H9 (cell line): Measurements from ENCODE around the gene EEF1A2. TPM values are rescaled to one million over a fixed set of nuclear protein-coding genes. Genes with fewer than 3 reads are reported as not detected.

Experiments
- DNase-seq: peaks from one replicate; pipeline ENCODE4 v3.0.0-alpha.2; 2017
- H2AFZ ChIP-seq: one replicate; pipeline ENCODE4 v1.6.1; 2013; ENCODE audit warnings: mild to moderate bottlenecking, low read length, control low read depth, moderate library complexity
- H2AK5ac ChIP-seq: 2 replicates; pipeline ENCODE4 v1.6.1; 2013; ENCODE audit warnings: low read length, control low read depth, mixed read lengths; ENCODE audit not compliant: insufficient read length
- H2BK120ac ChIP-seq: one replicate; pipeline ENCODE4 v1.6.1; 2013; ENCODE audit warnings: low read depth, mild to moderate bottlenecking, low read length, control low read depth, inconsistent platforms; ENCODE audit not compliant: poor library complexity, severe bottlenecking
- H2BK12ac ChIP-seq: 2 replicates; pipeline ENCODE4 v1.6.1; 2013; ENCODE audit warnings: low read length, control low read depth, mixed read lengths, low read depth; ENCODE audit not compliant: insufficient read length
- H2BK15ac ChIP-seq: 2 replicates; pipeline ENCODE4 v1.6.1; 2013; ENCODE audit warnings: low read depth, low read length, control low read depth
- H2BK20ac ChIP-seq: one replicate; pipeline ENCODE4 v1.6.1; 2013; ENCODE audit warnings: low read depth, mild to moderate bottlenecking, low read length, control low read depth, inconsistent platforms; ENCODE audit not compliant: poor library complexity, severe bottlenecking
- H2BK5ac ChIP-seq: 2 replicates; pipeline ENCODE4 v1.6.1; 2013; ENCODE audit warnings: low read length, control low read depth, mixed read lengths; ENCODE audit not compliant: insufficient read length
- H3K14ac ChIP-seq: 2 replicates; pipeline ENCODE4 v1.6.1; 2013; ENCODE audit warnings: low read length, control low read depth; ENCODE audit not compliant: insufficient read depth
- H3K18ac ChIP-seq: 2 replicates; pipeline ENCODE4 v1.6.1; 2013; ENCODE audit warnings: low read depth, mild to moderate bottlenecking, mixed read lengths, low read length, control low read depth; ENCODE audit not compliant: insufficient read length
- H3K23ac ChIP-seq: 2 replicates; pipeline ENCODE4 v1.6.1; 2013; ENCODE audit warnings: low read length, control low read depth, mixed read lengths, low read depth; ENCODE audit not compliant: insufficient read length
- H3K23me2 ChIP-seq: 2 replicates; pipeline ENCODE4 v1.6.1; 2013; ENCODE audit warnings: low read depth, mild to moderate bottlenecking, mixed read lengths, low read length, control low read depth; ENCODE audit not compliant: insufficient read length, poor library complexity, severe bottlenecking
- H3K27ac ChIP-seq: 2 replicates; pipeline ENCODE4 v1.5.1; 2013; ENCODE audit warnings: low read length, control low read depth, mixed read lengths, low read depth; ENCODE audit not compliant: insufficient read length
- H3K27me3 ChIP-seq: 2 replicates; pipeline ENCODE4 v1.6.1; 2013; ENCODE audit warnings: low read length, control low read depth, inconsistent platforms; ENCODE audit not compliant: insufficient read depth
- H3K4ac ChIP-seq: 2 replicates; pipeline ENCODE4 v1.6.1; 2013; ENCODE audit warnings: low read depth, mild to moderate bottlenecking, control low read depth, inconsistent platforms, low read length, moderate library complexity
- H3K4me1 ChIP-seq: 2 replicates; pipeline ENCODE4 v1.6.1; 2013; ENCODE audit warnings: low read length, control low read depth, inconsistent platforms; ENCODE audit not compliant: insufficient read depth
- H3K4me2 ChIP-seq: 2 replicates; pipeline ENCODE4 v1.6.1; 2013; ENCODE audit warnings: low read length, control low read depth, mixed read lengths; ENCODE audit not compliant: insufficient read length, insufficient read depth
- H3K56ac ChIP-seq: 2 replicates; pipeline ENCODE4 v1.6.1; 2013; ENCODE audit warnings: low read depth, mild to moderate bottlenecking, mixed read lengths, low read length, control low read depth; ENCODE audit not compliant: insufficient read length
- H3K79me1 ChIP-seq: 2 replicates; pipeline ENCODE4 v1.6.1; 2013; ENCODE audit warnings: low read depth, mild to moderate bottlenecking, moderate library complexity, low read length, control low read depth, inconsistent platforms; ENCODE audit not compliant: insufficient read depth, poor library complexity, severe bottlenecking
- H3K79me2 ChIP-seq: 2 replicates; pipeline ENCODE4 v1.6.1; 2013; ENCODE audit warnings: low read length, control low read depth, inconsistent platforms; ENCODE audit not compliant: insufficient read depth
- H3K9ac ChIP-seq: 2 replicates; pipeline ENCODE4 v1.6.1; 2013; ENCODE audit warnings: low read length, control low read depth, mixed read lengths; ENCODE audit not compliant: insufficient read length; ENCODE audit errors: extremely low read depth
- H3K9me3 ChIP-seq: one replicate; pipeline ENCODE4 v1.6.1; 2013; ENCODE audit warnings: low read depth, low read length, inconsistent platforms; ENCODE audit not compliant: control insufficient read depth
- H3T11ph ChIP-seq: one replicate; pipeline ENCODE4 v1.6.1; 2013; ENCODE audit warnings: mild to moderate bottlenecking, low read length, control low read depth, inconsistent platforms
- H4K20me1 ChIP-seq: one replicate; pipeline ENCODE4 v1.6.1; 2013; ENCODE audit not compliant: control insufficient read depth, insufficient read length, insufficient read depth
- H4K5ac ChIP-seq: 2 replicates; pipeline ENCODE4 v1.6.1; 2013; ENCODE audit warnings: low read depth, mild to moderate bottlenecking, mixed read lengths, low read length, control low read depth; ENCODE audit not compliant: insufficient read length
- H4K8ac ChIP-seq: replicated peaks from 2 replicates; pipeline ENCODE4 v1.6.1; 2013; ENCODE audit warnings: low read length, control low read depth, mixed read lengths, low read depth; ENCODE audit not compliant: insufficient read length
- H4K91ac ChIP-seq: 2 replicates; pipeline ENCODE4 v1.6.1; 2013; ENCODE audit warnings: low read depth, mild to moderate bottlenecking, moderate library complexity, mixed read lengths, low read length, control low read depth; ENCODE audit not compliant: insufficient read length
- H3K27ac Mint-ChIP-seq, 3 experiments: 2 replicates in 2 of 3; 3 replicates in 1 of 3; pipeline ENCODE4 v1.8.0; 2020 to 2021; ENCODE audit warnings: mixed read lengths in 3 of 3, mild to moderate bottlenecking in 1 of 3, moderate library complexity in 1 of 3
- H3K27me3 Mint-ChIP-seq: 2 replicates; pipeline ENCODE4 v1.8.0; 2021; ENCODE audit warnings: low read depth, mild to moderate bottlenecking, moderate library complexity, mixed read lengths
- H3K36me3 Mint-ChIP-seq, 3 experiments: 2 replicates in 2 of 3; 3 replicates in 1 of 3; pipeline ENCODE4 v1.8.0; 2020 to 2021; ENCODE audit warnings: low read depth in 3 of 3, mixed read lengths in 3 of 3; ENCODE audit not compliant: insufficient read depth in 1 of 3
- H3K4me1 Mint-ChIP-seq, 2 experiments: 2 replicates each; pipeline ENCODE4 v1.8.0; 2020; ENCODE audit warnings: mixed read lengths in 2 of 2
- H3K4me3 Mint-ChIP-seq, 2 experiments: 2 replicates in 1 of 2; 3 replicates in 1 of 2; pipeline ENCODE4 v1.8.0; 2020 to 2021; ENCODE audit warnings: mild to moderate bottlenecking in 2 of 2, mixed read lengths in 2 of 2, moderate library complexity in 1 of 2
- H3K9me3 Mint-ChIP-seq, 2 experiments: 2 replicates in 1 of 2; 3 replicates in 1 of 2; pipeline ENCODE4 v1.8.0; 2020; ENCODE audit warnings: mild to moderate bottlenecking in 2 of 2, mixed read lengths in 2 of 2, moderate library complexity in 1 of 2
- CTCF ChIP-seq: fragments of 200-600 bp; sonication (generic); conservative IDR thresholded peaks from 3 replicates; pipeline ENCODE4 v1.8.0; 2021; ENCODE audit warnings: antibody characterized with exemption, mild to moderate bottlenecking
- WGBS: extraction: QIAGEN DNeasy Blood & Tissue Kit; methylation state at CpG from one replicate; pipeline ENCODE4 v1.1.7; 2013; ENCODE audit warnings: missing lambda C conversion rate, low lambda C conversion rate, mixed read lengths; ENCODE audit not compliant: insufficient read length; ENCODE audit errors: extremely low coverage; 5-methylcytosine and 5-hydroxymethylcytosine counted together
- total RNA-seq: library from RNA; stranded (reverse); gene quantifications from 2 replicates; pipeline ENCODE4 v1.2.1, GENCODE V29; 2021

EEF1A2 gene
- total RNA-seq, 1 experiment from 2014 or later: 27.4 TPM

DNA sequence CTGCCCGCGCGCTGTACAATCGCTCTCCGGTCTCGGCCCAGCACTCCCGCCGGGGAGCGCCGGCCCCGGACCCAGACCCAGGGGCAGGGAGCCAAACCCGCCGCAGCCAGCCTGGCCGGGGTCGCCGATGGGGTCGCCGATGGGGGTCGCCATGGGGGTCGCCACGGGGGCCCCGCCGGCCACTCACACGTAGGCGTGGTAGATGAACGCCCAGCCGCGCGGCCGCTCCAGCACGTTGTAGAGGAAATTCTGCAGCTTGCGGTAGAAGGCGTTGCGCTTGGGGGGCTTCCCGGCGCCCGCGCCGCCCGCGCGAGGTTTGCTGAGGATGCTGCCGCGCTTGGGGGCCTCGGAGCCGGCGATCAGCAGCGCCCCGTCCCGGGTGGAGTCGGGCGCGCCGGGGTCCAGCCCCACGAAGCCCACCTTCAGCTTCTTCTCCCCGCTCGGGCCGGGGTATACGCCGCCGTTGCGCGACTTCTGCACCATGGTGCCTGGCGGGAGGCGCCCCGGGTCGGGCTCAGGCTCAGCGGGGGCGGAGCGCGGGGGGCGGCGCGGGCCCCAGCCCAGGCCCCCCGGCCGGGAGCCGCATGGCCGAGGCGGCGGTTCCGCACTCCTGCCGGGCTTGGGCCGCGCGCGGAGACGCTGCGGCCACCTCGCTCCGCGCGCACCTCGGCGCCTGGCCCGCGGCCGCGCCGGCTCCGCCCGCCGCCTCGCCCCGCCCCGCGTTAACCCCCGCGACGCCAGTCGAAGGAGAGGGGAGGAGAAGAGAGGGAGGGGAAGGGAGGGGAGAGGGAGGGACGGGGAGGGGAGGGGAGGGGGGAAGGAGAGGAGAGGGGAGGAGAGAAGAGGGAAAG lies 26.7 kb downstream of the EEF1A2 start, which contains the start of gene KCNQ2:
KCNQ2 (minus strand) TSS at position 675 of the 851 bp plus-strand sequence; CDS start at position 483, 192 bp downstream.
- no peaks in the 10 kb centered on the region for H3K9me3 ChIP-seq
- H3K27ac Mint-ChIP-seq: no peak within 1 kb of the TSS
- peak within 1 kb of the TSS; percentile 70 to 81 for H3K4me3 Mint-ChIP-seq
- H3K23me2 ChIP-seq: no peaks in the 10 kb centered on the region
- peaks cover 6% of the 10 kb centered on the region; the same call in 1 of the 2 replicates for H3K79me2 ChIP-seq
- TF ChIP-seq CTCF: no peak
- H3K4me1 Mint-ChIP-seq: peaks cover 19 to 32% of the 10 kb centered on the region in 2 experiments
- DNase-seq: peak; percentile 67
- no peak within 1 kb of the TSS for H3K56ac ChIP-seq
- H3K14ac ChIP-seq: peak within 1 kb of the TSS; percentile 73
- no peaks in the 10 kb centered on the region for H4K20me1 ChIP-seq
- no peaks in the 10 kb centered on the region for H3K79me1 ChIP-seq
- H3K27ac ChIP-seq: no peak within 1 kb of the TSS
- no peak within 1 kb of the TSS for H3K9ac ChIP-seq
- no peak within 1 kb of the TSS for H2BK5ac ChIP-seq
- no peaks in the 10 kb centered on the region for H3K27me3 ChIP-seq
- no peak within 1 kb of the TSS for H3T11ph ChIP-seq
- no peaks in the 10 kb centered on the region; a peak in 1 of 5 replicates for H3K9me3 Mint-ChIP-seq
- no peak within 1 kb of the TSS for H4K5ac ChIP-seq
- H3K4me1 ChIP-seq: no peaks in the 10 kb centered on the region
- H3K4ac ChIP-seq: no peak within 1 kb of the TSS
- WGBS: no CpG with 5 or more reads among the region's 111 CpGs
- H2BK20ac ChIP-seq: no peak within 1 kb of the TSS
- H3K18ac ChIP-seq: no peak within 1 kb of the TSS
- H2BK120ac ChIP-seq: no peak within 1 kb of the TSS
- H3K36me3 Mint-ChIP-seq: 0 out of 7 replicates have a peak, but pooled peaks cover 0 to 2% (median 0%) of the 10 kb centered on the region in 3 experiments
- no peak within 1 kb of the TSS for H2AFZ ChIP-seq
- H2AK5ac ChIP-seq: no peak within 1 kb of the TSS
- no peak within 1 kb of the TSS for H2BK12ac ChIP-seq
- H4K8ac ChIP-seq: no peak within 1 kb of the TSS
- peak within 1 kb of the TSS; percentile 45 for H3K4me2 ChIP-seq
- no peak within 1 kb of the TSS for H3K23ac ChIP-seq
- H2BK15ac ChIP-seq: no peak within 1 kb of the TSS
- H4K91ac ChIP-seq: no peak within 1 kb of the TSS
- peaks cover 35% of the 10 kb centered on the region for H3K27me3 Mint-ChIP-seq
